ENCODE data around the gene CACNA2D3. TPM values are rescaled to one million over a fixed set of nuclear protein-coding genes. Genes with fewer than 3 reads are reported as not detected.

Gene CACNA2D3
- polyA plus RNA-seq, 2 of the 4 experiments (the other 2 are of a cell fraction) = 0.04 to 0.05 TPM

GRCh38 chr3:54878145-54878544 is 755.8 kb downstream of the CACNA2D3 start:
- FAIRE-seq = no peak
- peaks cover 18% of the 10 kb centered on the region for H3K4me1 ChIP-seq
- H3K27ac ChIP-seq = no peak overlapping the region; a peak in 1 of 6 replicates
- ChIA-PET POLR2A (no interaction called here), CTCF (interaction anchor here (1.2 kb wide), 1 partner anchor 939 kb away, joined by 3 read pairs; no protein-coding TSS in a partner anchor)
- DNase-seq (ENCODE audit: low read depth in 1 of 2, low spot score in 1 of 2) = no peak
- 36% methylated on average over 7 of the region's 7 CpGs for WGBS (ENCODE audit: missing lambda C conversion rate)
- H3K4me2 ChIP-seq = no peak overlapping the region
- H3K9me3 ChIP-seq = no peaks in the 10 kb centered on the region
- H3K4me3 ChIP-seq = no peak overlapping the region
- no peak for ATAC-seq
- no peak for TF ChIP-seq MAX (IDR thresholded peaks at IDR 0.05)
- TF ChIP-seq ZSCAN20 (CRISPR knock-in tag; IDR thresholded peaks at IDR 0.05) = no peak
- no peak for TF ChIP-seq HOXA7 (CRISPR knock-in tag; IDR thresholded peaks at IDR 0.05)
- TF ChIP-seq NR3C1 (IDR thresholded peaks at IDR 0.05) = no peak
- no peak for TF ChIP-seq POLR2A (IDR thresholded peaks at IDR 0.05; ENCODE audit: low read length)
- TF ChIP-seq HMGXB4 (CRISPR knock-in tag; IDR thresholded peaks at IDR 0.05; ENCODE audit: borderline replicate concordance) = no peak
- TF ChIP-seq FOSB (CRISPR knock-in tag; IDR thresholded peaks at IDR 0.05) = no peak
- no peak for TF ChIP-seq CBX2 (IDR thresholded peaks at IDR 0.05; ENCODE audit: borderline replicate concordance, low read depth)

- peak; percentile 25 to 60 for DNase-seq (ENCODE audit: low read depth in 1 of 2, low spot score in 1 of 2)
- peak; percentile 13; the same call in 1 of the 2 replicates for TF ChIP-seq GATA3 (IDR thresholded peaks at IDR 0.05; ENCODE audit: borderline replicate concordance)
- TF ChIP-seq NPAS2 (CRISPR knock-in tag; IDR thresholded peaks at IDR 0.05; ENCODE audit: borderline replicate concordance) = no peak
- peak; percentile 37; the same call in 1 of the 2 replicates for TF ChIP-seq JUNB (IDR thresholded peaks at IDR 0.05)
- peak in 1 of 2 experiments; percentile 24; a peak in 1 of 5 replicates for TF ChIP-seq JUN (IDR thresholded peaks at IDR 0.05)
- Histone ChIP-seq H3K27ac (peak overlapping the region; percentile 65 to 82), H3K4me2 (peak overlapping the region; percentile 65), H3K9me3 (no peaks in the 10 kb centered on the region), H3K4me1 (peaks cover 22% of the 10 kb centered on the region), H3K4me3 (no peak overlapping the region)
- POLR2A ChIA-PET = no interaction called here
- CTCF ChIA-PET = interaction anchor here (1.4 kb wide), 1 partner anchor 9 kb away, joined by 9 read pairs; no protein-coding TSS in a partner anchor
- 17% methylated on average over 3 of the region's 3 CpGs for WGBS (ENCODE audit: missing lambda C conversion rate)
- ATAC-seq = peak; percentile 74 to 98
- no peak for FAIRE-seq
Measured at GRCh38 chr3:54882129-54882833, 759.9 kb downstream of the CACNA2D3 start.

GRCh38 chr3:54888162-54888561 is 765.8 kb downstream of the CACNA2D3 start:
- Histone ChIP-seq H3K4me2 (no peak overlapping the region), H3K9me3 (0 out of 3 replicates have a peak, but pooled peaks cover 3% of the 10 kb centered on the region), H3K4me3 (no peak overlapping the region), H3K4me1 (peaks cover 27% of the 10 kb centered on the region), H3K27ac (peak overlapping the region in 1 of 2 experiments; percentile 13; a peak in 1 of 6 replicates)
- POLR2A ChIA-PET = no interaction called here
- TF ChIP-seq GATA3 (IDR thresholded peaks at IDR 0.05; ENCODE audit: borderline replicate concordance) = no peak
- TF ChIP-seq NPAS2 (CRISPR knock-in tag; IDR thresholded peaks at IDR 0.05; ENCODE audit: borderline replicate concordance) = no peak
- no peak for TF ChIP-seq FOSB (CRISPR knock-in tag; IDR thresholded peaks at IDR 0.05)
- no peak for TF ChIP-seq MAX (IDR thresholded peaks at IDR 0.05)
- ATAC-seq (no peak), FAIRE-seq (no peak), DNase-seq (ENCODE audit: low read depth in 1 of 2, low spot score in 1 of 2) (no peak)
- 72% methylated on average over 9 of the region's 9 CpGs for WGBS (ENCODE audit: missing lambda C conversion rate)
- CTCF ChIA-PET = no interaction called here

- ChIA-PET POLR2A (no interaction called here), CTCF (no interaction called here)
- Histone ChIP-seq H3K27ac (peak overlapping the region in 1 of 2 experiments; percentile 44; a peak in 1 of 6 replicates), H3K4me1 (peaks cover 25% of the 10 kb centered on the region), H3K9me3 (0 out of 3 replicates have a peak, but pooled peaks cover 3% of the 10 kb centered on the region), H3K4me3 (no peak overlapping the region), H3K4me2 (no peak overlapping the region)
- FAIRE-seq (no peak), ATAC-seq (no peak), DNase-seq (ENCODE audit: low read depth in 1 of 2, low spot score in 1 of 2) (no peak)
- 55% methylated on average over 1 of the region's 1 CpG for WGBS (ENCODE audit: missing lambda C conversion rate)
- TF ChIP-seq TFCP2L1 (CRISPR knock-in tag; IDR thresholded peaks at IDR 0.05) (no peak), NR3C1 (IDR thresholded peaks at IDR 0.05) (no peak), CHD4 (IDR thresholded peaks at IDR 0.05; ENCODE audit: borderline replicate concordance) (no peak), E2F6 (IDR thresholded peaks at IDR 0.05; ENCODE audit: borderline replicate concordance, low read depth) (no peak), BCL3 (IDR thresholded peaks at IDR 0.05) (no peak), HES2 (IDR thresholded peaks at IDR 0.05) (no peak), MAFK (IDR thresholded peaks at IDR 0.05; ENCODE audit: partially characterized antibody) (no peak), HMGXB4 (CRISPR knock-in tag; IDR thresholded peaks at IDR 0.05; ENCODE audit: borderline replicate concordance) (no peak), EP300 (IDR thresholded peaks at IDR 0.05) (no peak), FOSB (CRISPR knock-in tag; IDR thresholded peaks at IDR 0.05) (no peak), POLR2AphosphoS2 (conservative IDR thresholded peaks at IDR 0.05; ENCODE audit: low read length) (no peak), PBX3 (IDR thresholded peaks at IDR 0.05) (no peak)
Measured at GRCh38 chr3:54888873-54889272, 766.5 kb downstream of the CACNA2D3 start.

Measured in A549 (cell line).